HCT116 (cell line): ENCODE results near the gene SZRD1. TPM values are rescaled to one million over a fixed set of nuclear protein-coding genes. Genes with fewer than 3 reads are reported as not detected.

Experiments used
- ATAC-seq: fragments of 200-7000 bp; cut with Tn5 transposase; 2 replicates; pipeline ENCODE4 v1.9.1; 2020; ENCODE audit warnings: mild to moderate bottlenecking, moderate library complexity
- BruUV-seq: library from RNA; stranded (reverse); fragments of 400-500 nt; replicated peaks from 2 replicates; lab custom pipeline; 2021; lab: Mats Ljungman, UMichigan
- CTCF ChIA-PET: fragments of 300-600 bp; sonication (Branson Sonifier 250); formaldehyde crosslinking; loops from one replicate; lab custom pipeline; 2021; ENCODE audit warnings: antibody characterized with exemption; lab: Charles Lee
- POLR2A ChIA-PET: fragments of 300-600, 350-600 bp; sonication (Branson Sonifier 250); formaldehyde crosslinking; loops from one replicate; lab custom pipeline; 2021; ENCODE audit warnings: antibody characterized with exemption; lab: Charles Lee
- RAD21 ChIA-PET, 2 experiments: fragments of 300-600 bp; sonication (Branson Sonifier 250); formaldehyde crosslinking; loops; one replicate each; lab custom pipeline; 2023; ENCODE audit warnings: low total read pairs in 2 of 2; ENCODE audit not compliant: uncharacterized antibody in 2 of 2, unreplicated experiment in 2 of 2, low non-redundant PET in 1 of 2; lab: Charles Lee
- DNase-seq: peaks from one replicate; pipeline ENCODE4 v3.0.0-alpha.2; 2010; ENCODE audit warnings: low read depth, low spot score
- H2AFZ ChIP-seq: fragments of 200-600 bp; shearing (Covaris generic), sonication (generic); 2 replicates; pipeline ENCODE4 v1.6.1; 2017; ENCODE audit warnings: low read depth, mixed run types, mixed read lengths, antibody characterized with exemption, low read length; ENCODE audit not compliant: poor library complexity, severe bottlenecking
- H3K27ac ChIP-seq: 2 replicates; pipeline ENCODE4 v1.5.1; 2012; ENCODE audit warnings: low read depth, low read length
- H3K27me3 ChIP-seq: fragments of 200-600 bp; sonication (generic); 2 replicates; pipeline ENCODE4 v1.6.1; 2016; ENCODE audit warnings: mixed run types, low read length, mixed read lengths; ENCODE audit not compliant: insufficient read depth
- H3K36me3 ChIP-seq, 2 experiments: fragments of 200-500 bp in 1 of 2; fragments of 200-600 bp in 1 of 2; sonication (Bioruptor generic) in 1 of 2; sonication (generic) in 1 of 2; 2 replicates each; pipeline versions ENCODE4 v1.5.1 to v1.6.1; 2014 to 2016; ENCODE audit warnings: low read length in 2 of 2, inconsistent platforms in 1 of 2, mixed read lengths in 1 of 2, mixed run types in 1 of 2; ENCODE audit not compliant: insufficient read depth in 2 of 2, control insufficient read depth in 1 of 2
- H3K4me1 ChIP-seq, 2 experiments: fragments of 200-600 bp in 1 of 2; sonication (generic) in 1 of 2; 2 replicates each; pipeline versions ENCODE4 v1.5.1 to v1.6.1; 2012 to 2017; ENCODE audit warnings: low read length in 2 of 2, inconsistent platforms in 1 of 2, mild to moderate bottlenecking in 1 of 2, mixed read lengths in 1 of 2, mixed run types in 1 of 2, moderate library complexity in 1 of 2; ENCODE audit not compliant: insufficient read depth in 2 of 2, control insufficient read depth in 1 of 2
- H3K4me2 ChIP-seq: fragments of 200-600 bp; sonication (generic); 2 replicates; pipeline ENCODE4 v1.6.1; 2017; ENCODE audit warnings: mixed run types, low read length, mixed read lengths
- H3K4me3 ChIP-seq, 2 experiments: fragments of 200-600 bp in 1 of 2; sonication (generic) in 1 of 2; replicated peaks in 1 of 2; 2 replicates each; pipeline ENCODE4 v1.5.1; 2011 to 2016; ENCODE audit warnings: low read length in 2 of 2, control low read depth in 1 of 2, low read depth in 1 of 2, mild to moderate bottlenecking in 1 of 2, mixed read lengths in 1 of 2, mixed run types in 1 of 2
- H3K79me2 ChIP-seq: fragments of 200-600 bp; sonication (generic); 2 replicates; pipeline ENCODE4 v1.6.1; 2017; ENCODE audit warnings: mild to moderate bottlenecking, mixed run types, low read length, moderate library complexity, mixed read lengths; ENCODE audit not compliant: insufficient read depth
- H3K9ac ChIP-seq: fragments of 200-600 bp; sonication (generic); 2 replicates; pipeline ENCODE4 v1.6.1; 2016; ENCODE audit warnings: low read length, mixed read lengths
- H3K9me2 ChIP-seq: fragments of 200-600 bp; sonication (generic), shearing (Covaris generic); 2 replicates; pipeline ENCODE4 v1.6.1; 2017; ENCODE audit warnings: mixed run types, mild to moderate bottlenecking, moderate library complexity; ENCODE audit not compliant: insufficient read depth
- H3K9me3 ChIP-seq, 2 experiments: fragments of 200-500 bp in 1 of 2; fragments of 200-600 bp in 1 of 2; sonication (Bioruptor generic) in 1 of 2; sonication (generic) in 1 of 2; 2 replicates each; pipeline ENCODE4 v1.6.1; 2014 to 2017; ENCODE audit warnings: low read length in 2 of 2, mixed read lengths in 2 of 2, inconsistent platforms in 1 of 2, low read depth in 1 of 2, mild to moderate bottlenecking in 1 of 2, mixed run types in 1 of 2, moderate library complexity in 1 of 2; ENCODE audit not compliant: control insufficient read depth in 1 of 2, insufficient read depth in 1 of 2
- H4K20me1 ChIP-seq: fragments of 200-600 bp; sonication (generic), shearing (Covaris generic); 2 replicates; pipeline ENCODE4 v1.6.1; 2017; ENCODE audit warnings: mixed run types, mild to moderate bottlenecking, moderate library complexity; ENCODE audit not compliant: insufficient read depth
- CBX3 ChIP-seq: IDR thresholded peaks from 2 replicates; pipeline ENCODE4 v1.6.1; 2012; ENCODE audit warnings: low read depth
- RAD21 ChIP-seq: IDR thresholded peaks from 2 replicates; pipeline ENCODE4 v1.6.1; 2012; ENCODE audit warnings: low read depth, mild to moderate bottlenecking
- SIN3A ChIP-seq: IDR thresholded peaks from 2 replicates; pipeline ENCODE4 v1.6.1; 2012; ENCODE audit warnings: low read depth
- TCF7L2 ChIP-seq: IDR thresholded peaks from 2 replicates; pipeline ENCODE4 v1.7.0; 2011; ENCODE audit warnings: borderline replicate concordance, inconsistent platforms; ENCODE audit not compliant: insufficient read depth, insufficient read length; ENCODE audit errors: extremely low read depth
- ZBTB33 ChIP-seq: IDR thresholded peaks from 2 replicates; pipeline ENCODE4 v1.6.1; 2011; ENCODE audit warnings: mild to moderate bottlenecking, low read length, moderate library complexity; ENCODE audit not compliant: insufficient replicate concordance; ENCODE audit errors: extremely low read depth
- ZNF274 ChIP-seq: fragments of 200-500 bp; sonication (Bioruptor generic); IDR thresholded peaks from 2 replicates; pipeline ENCODE4 v1.6.1; 2014; ENCODE audit warnings: mild to moderate bottlenecking, low read depth, low read length, inconsistent platforms
- intact Hi-C: fragments of 100-400 bp; cut with micrococcal nuclease; formaldehyde crosslinking; loops from 2 replicates; pipeline ENCODE4 v1.10.0; 2022
- total RNA-seq: library from RNA; stranded (reverse); gene quantifications from one replicate; pipeline ENCODE4 v1.2.1, GENCODE V29; 2021; ENCODE audit not compliant: unreplicated experiment
- TF ChIP-seq, protein P1 (sequence below): IDR thresholded peaks from 2 replicates; pipeline ENCODE4 v1.6.1; 2012; ENCODE audit warnings: low read depth

Gene SZRD1
- total RNA-seq, 1 experiment from 2014 or later: 141 TPM

GRCh38 chr1:16386454-16387113, 19.5 kb downstream of the SZRD1 start:
- H4K20me1 ChIP-seq: peaks cover 30% of the 10 kb centered on the region
- RAD21 ChIA-PET: no interaction called here
- H3K27ac ChIP-seq: peak overlapping the region; percentile 30
- intact Hi-C loops: no loop called here
- H3K9ac ChIP-seq: no peak overlapping the region
- no peak overlapping the region for H3K4me3 ChIP-seq
- TF ChIP-seq, protein P1, sequence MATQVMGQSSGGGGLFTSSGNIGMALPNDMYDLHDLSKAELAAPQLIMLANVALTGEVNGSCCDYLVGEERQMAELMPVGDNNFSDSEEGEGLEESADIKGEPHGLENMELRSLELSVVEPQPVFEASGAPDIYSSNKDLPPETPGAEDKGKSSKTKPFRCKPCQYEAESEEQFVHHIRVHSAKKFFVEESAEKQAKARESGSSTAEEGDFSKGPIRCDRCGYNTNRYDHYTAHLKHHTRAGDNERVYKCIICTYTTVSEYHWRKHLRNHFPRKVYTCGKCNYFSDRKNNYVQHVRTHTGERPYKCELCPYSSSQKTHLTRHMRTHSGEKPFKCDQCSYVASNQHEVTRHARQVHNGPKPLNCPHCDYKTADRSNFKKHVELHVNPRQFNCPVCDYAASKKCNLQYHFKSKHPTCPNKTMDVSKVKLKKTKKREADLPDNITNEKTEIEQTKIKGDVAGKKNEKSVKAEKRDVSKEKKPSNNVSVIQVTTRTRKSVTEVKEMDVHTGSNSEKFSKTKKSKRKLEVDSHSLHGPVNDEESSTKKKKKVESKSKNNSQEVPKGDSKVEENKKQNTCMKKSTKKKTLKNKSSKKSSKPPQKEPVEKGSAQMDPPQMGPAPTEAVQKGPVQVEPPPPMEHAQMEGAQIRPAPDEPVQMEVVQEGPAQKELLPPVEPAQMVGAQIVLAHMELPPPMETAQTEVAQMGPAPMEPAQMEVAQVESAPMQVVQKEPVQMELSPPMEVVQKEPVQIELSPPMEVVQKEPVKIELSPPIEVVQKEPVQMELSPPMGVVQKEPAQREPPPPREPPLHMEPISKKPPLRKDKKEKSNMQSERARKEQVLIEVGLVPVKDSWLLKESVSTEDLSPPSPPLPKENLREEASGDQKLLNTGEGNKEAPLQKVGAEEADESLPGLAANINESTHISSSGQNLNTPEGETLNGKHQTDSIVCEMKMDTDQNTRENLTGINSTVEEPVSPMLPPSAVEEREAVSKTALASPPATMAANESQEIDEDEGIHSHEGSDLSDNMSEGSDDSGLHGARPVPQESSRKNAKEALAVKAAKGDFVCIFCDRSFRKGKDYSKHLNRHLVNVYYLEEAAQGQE: no peak
- TF ChIP-seq ZNF274: no peak
- TF ChIP-seq CBX3: no peak
- TF ChIP-seq RAD21: no peak
- no peak for TF ChIP-seq TCF7L2
- TF ChIP-seq SIN3A: no peak
- no peak for TF ChIP-seq ZBTB33
- TF ChIP-seq, all 23 proteins: peak for 0
- no peaks in the 10 kb centered on the region for H3K9me2 ChIP-seq
- no TSS peak for BruUV-seq
- H3K27me3 ChIP-seq: no peaks in the 10 kb centered on the region
- DNase-seq (no peak), ATAC-seq (peak; percentile 66)
- POLR2A ChIA-PET: no interaction called here
- peaks cover 0 to 3% of the 10 kb centered on the region in 2 experiments; a peak in 1 of 4 replicates for H3K36me3 ChIP-seq
- CTCF ChIA-PET: no interaction called here
- peaks cover 98% of the 10 kb centered on the region for H3K79me2 ChIP-seq
- H2AFZ ChIP-seq: no peak overlapping the region
- peaks cover 31 to 65% of the 10 kb centered on the region in 2 experiments for H3K4me1 ChIP-seq
- no peaks in the 10 kb centered on the region for H3K9me3 ChIP-seq
- peak overlapping the region; percentile 46 for H3K4me2 ChIP-seq
